Vagina (tissue), 2 donors: Measurements from ENCODE around the gene INPP4A. TPM values are rescaled to one million over a fixed set of nuclear protein-coding genes. Genes with fewer than 3 reads are reported as not detected.

Source experiments
- DNase-seq, 2 donors: peaks; one replicate each; pipeline ENCODE4 v3.0.0-alpha.2; 2017; ENCODE audit errors: extremely low spot score in 2 of 2
- H3K27ac ChIP-seq: fragments of 200-600 bp; sonication (generic); one replicate; pipeline ENCODE4 v1.5.1; 2019
- H3K27me3 ChIP-seq: fragments of 200-600 bp; sonication (generic); one replicate; pipeline ENCODE4 v1.5.1; 2019
- H3K36me3 ChIP-seq, 2 donors: fragments of 200-600 bp; sonication (generic); one replicate each; pipeline ENCODE4 v1.5.1; 2017 to 2019
- H3K4me1 ChIP-seq: fragments of 200-600 bp; sonication (generic); one replicate; pipeline ENCODE4 v1.5.1; 2019
- H3K4me3 ChIP-seq, 2 donors: fragments of 200-600 bp; sonication (generic); 1 replicate in 1 of 2; 2 replicates in 1 of 2; pipeline ENCODE4 v1.5.1; 2016 to 2019
- H3K9me3 ChIP-seq: fragments of 200-600 bp; sonication (generic); one replicate; pipeline ENCODE4 v1.5.1; 2019
- CTCF ChIP-seq, 3 experiments: fragments of 450-650 bp in 2 of 3; fragments of 200-600 bp in 1 of 3; sonication (generic) in 1 of 3; IDR thresholded peaks; one replicate each; pipeline ENCODE4 v1.5.1; 2017 to 2019; ENCODE audit warnings: antibody characterized with exemption in 3 of 3, mild to moderate bottlenecking in 2 of 3, moderate library complexity in 2 of 3
- POLR2A ChIP-seq, 2 donors: fragments of 450-650 bp; IDR thresholded peaks; one replicate each; pipeline ENCODE4 v1.6.1; 2017; ENCODE audit warnings: antibody characterized with exemption in 2 of 2, mild to moderate bottlenecking in 2 of 2, moderate library complexity in 2 of 2
- POLR2AphosphoS5 ChIP-seq, 2 donors: sonication (generic); formaldehyde crosslinking; IDR thresholded peaks; one replicate each; pipeline ENCODE4 v1.9.0; 2017; ENCODE audit warnings: antibody characterized with exemption in 2 of 2, mild to moderate bottlenecking in 2 of 2, low read depth in 1 of 2; ENCODE audit not compliant: insufficient read depth in 1 of 2
- intact Hi-C: fragments of 100-400 bp; cut with DNase I; formaldehyde crosslinking; loops from one replicate; pipeline ENCODE4 v1.15.1; 2023
- total RNA-seq: library from RNA; depleted of rRNA; stranded (reverse); fragments of >200 nt; gene quantifications from one replicate; pipeline ENCODE4 v1.2.3, GENCODE V29; 2016

Gene INPP4A
- total RNA-seq, 1 donor from 2014 or later: 38.1 TPM

DNA sequence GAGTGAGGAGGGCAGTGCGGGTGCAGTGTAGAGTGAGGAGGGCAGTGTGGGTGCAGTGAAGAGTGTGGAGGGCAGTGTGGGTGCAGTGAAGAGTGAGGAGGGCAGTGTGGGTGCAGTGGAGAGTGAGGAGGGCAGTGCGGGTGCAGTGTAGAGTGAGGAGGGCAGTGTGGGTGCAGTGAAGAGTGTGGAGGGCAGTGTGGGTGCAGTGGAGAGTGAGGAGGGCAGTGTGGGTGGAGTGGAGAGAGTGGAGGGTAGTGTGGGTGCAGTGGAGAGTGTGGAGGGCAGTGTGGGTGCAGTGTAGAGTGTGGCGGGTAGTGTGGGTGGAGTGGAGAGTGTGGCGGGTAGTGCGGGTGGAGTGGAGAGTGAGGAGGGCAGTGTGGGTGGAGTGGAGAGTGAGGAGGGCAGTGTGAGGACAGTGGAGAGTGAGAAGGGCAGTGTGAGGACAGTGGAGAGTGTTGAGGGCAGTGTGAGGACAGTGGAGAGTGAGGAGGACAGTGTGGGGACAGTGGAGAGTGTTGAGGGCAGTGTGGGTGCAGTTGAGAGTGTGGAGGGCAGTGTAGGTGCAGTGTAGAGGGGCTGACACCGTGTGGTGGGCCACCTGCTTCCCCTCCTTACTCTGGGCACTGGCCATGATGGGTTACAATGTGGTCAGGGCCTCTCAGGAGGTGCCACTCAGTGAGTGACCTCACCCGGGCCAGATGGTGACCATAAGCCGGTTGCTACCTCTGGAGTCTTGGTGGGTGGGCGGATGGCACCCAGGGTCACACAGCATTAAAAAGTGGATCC is 28.5 kb downstream of the INPP4A start:
- H3K4me1 ChIP-seq: peaks cover 55% of the 10 kb centered on the region
- no peaks in the 10 kb centered on the region for H3K27me3 ChIP-seq
- no peak for TF ChIP-seq POLR2AphosphoS5 (IDR thresholded peaks at IDR 0.05; ENCODE audit: insufficient read depth in 1 of 2, low read depth in 1 of 2)
- TF ChIP-seq CTCF (IDR thresholded peaks at IDR 0.05): no peak
- TF ChIP-seq POLR2A (IDR thresholded peaks at IDR 0.05): no peak
- no peaks in the 10 kb centered on the region for H3K9me3 ChIP-seq
- H3K27ac ChIP-seq: no peak overlapping the region
- H3K4me3 ChIP-seq: no peak overlapping the region
- no peak for DNase-seq
- H3K36me3 ChIP-seq: no peaks in the 10 kb centered on the region
- intact Hi-C loops: no loop called here

DNA sequence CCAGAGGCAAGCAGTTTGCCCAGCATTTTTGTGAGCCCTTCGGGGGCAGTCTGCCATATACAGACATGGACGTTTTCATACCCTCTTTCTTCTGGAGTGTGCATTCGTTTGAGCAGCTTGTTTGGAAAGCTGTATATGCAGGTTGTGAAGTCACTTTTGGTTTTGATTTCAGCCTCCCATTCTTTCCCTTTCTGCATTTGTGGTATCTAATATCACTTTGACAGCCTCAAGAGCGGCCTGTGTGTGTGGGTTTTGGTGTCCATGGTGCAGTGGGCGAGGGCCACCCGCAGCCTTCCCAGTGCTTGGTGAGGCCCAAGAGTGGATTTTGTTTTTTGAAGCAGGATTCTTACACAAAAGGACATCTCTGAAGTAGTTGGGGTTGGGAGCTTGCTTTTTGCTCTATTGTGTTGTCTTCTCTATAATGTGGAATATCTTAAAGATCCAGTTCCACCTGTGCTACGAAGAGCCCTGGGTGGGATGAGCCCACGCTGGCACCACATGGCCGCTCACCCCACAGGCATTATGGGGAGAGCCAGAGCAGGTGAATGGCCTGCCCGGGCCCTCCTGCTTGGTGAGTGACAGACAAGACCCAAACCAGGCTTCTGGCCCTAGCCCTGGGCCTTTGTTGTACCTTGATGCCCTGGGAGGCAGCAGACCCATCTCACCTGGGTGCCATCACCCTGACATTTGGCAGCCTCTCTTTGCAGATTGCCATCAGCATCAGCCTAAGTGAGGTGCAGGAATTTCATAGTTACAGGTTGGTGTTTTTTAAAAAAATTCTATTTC is 29.5 kb downstream of the INPP4A start:
- Histone ChIP-seq H3K27ac (no peak overlapping the region), H3K4me1 (peaks cover 65% of the 10 kb centered on the region), H3K36me3 (no peaks in the 10 kb centered on the region), H3K4me3 (no peak overlapping the region), H3K27me3 (no peaks in the 10 kb centered on the region), H3K9me3 (no peaks in the 10 kb centered on the region)
- intact Hi-C loops: no loop called here
- TF ChIP-seq POLR2A (IDR thresholded peaks at IDR 0.05): no peak
- TF ChIP-seq POLR2AphosphoS5 (IDR thresholded peaks at IDR 0.05; ENCODE audit: insufficient read depth in 1 of 2, low read depth in 1 of 2): no peak
- no peak for TF ChIP-seq CTCF (IDR thresholded peaks at IDR 0.05)
- DNase-seq: no peak

DNA sequence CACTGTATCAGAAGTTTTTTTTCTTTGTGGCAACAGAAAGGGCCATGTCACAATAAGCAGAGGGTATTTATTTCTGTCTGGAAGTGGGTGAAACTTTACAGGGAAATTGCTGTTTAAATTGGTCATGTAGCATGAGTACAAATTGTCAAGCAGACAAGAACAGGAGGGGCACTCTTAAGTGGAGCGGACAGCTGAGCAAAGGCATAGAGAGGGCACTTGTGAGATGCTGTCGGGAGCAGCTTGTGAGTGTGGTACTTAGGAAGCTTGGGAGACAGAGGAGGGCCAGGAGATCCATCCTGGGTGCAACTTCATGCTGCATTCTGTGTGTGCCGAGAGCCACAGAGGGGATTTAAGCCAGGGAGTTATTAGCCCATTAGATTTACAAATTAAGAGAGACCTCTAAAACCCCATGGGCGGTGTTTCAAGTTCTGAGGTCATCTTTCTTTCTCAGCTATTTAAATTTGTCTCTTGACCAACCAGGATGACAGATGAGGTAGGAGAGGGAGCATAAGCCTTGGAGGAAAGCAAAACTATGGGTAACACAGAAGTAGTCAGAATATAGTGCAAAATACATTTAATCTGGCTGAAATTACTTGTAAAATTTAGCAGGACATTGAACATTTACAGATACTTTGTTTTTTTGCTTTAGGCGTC is 30.4 kb downstream of the INPP4A start:
- no peaks in the 10 kb centered on the region for H3K36me3 ChIP-seq
- intact Hi-C loops: no loop called here
- H3K9me3 ChIP-seq: no peaks in the 10 kb centered on the region
- TF ChIP-seq POLR2AphosphoS5 (IDR thresholded peaks at IDR 0.05; ENCODE audit: insufficient read depth in 1 of 2, low read depth in 1 of 2) (no peak), CTCF (IDR thresholded peaks at IDR 0.05) (no peak), POLR2A (IDR thresholded peaks at IDR 0.05) (no peak)
- H3K27ac ChIP-seq: no peak overlapping the region
- H3K4me3 ChIP-seq: no peak overlapping the region
- no peak for DNase-seq
- peaks cover 73% of the 10 kb centered on the region for H3K4me1 ChIP-seq
- H3K27me3 ChIP-seq: no peaks in the 10 kb centered on the region

- no peak for DNase-seq
Measured at GRCh38 chr2:98476192-98476868, 31.7 kb downstream of the INPP4A start.

More at GRCh38 chr2:98476192-98476868, 31.7 kb downstream of the INPP4A start:
- H3K36me3 ChIP-seq: no peaks in the 10 kb centered on the region
- intact Hi-C loops: no loop called here
- no peak overlapping the region for H3K4me3 ChIP-seq
- TF ChIP-seq POLR2A (IDR thresholded peaks at IDR 0.05): no peak
- no peak for TF ChIP-seq CTCF (IDR thresholded peaks at IDR 0.05)
- TF ChIP-seq POLR2AphosphoS5 (IDR thresholded peaks at IDR 0.05; ENCODE audit: insufficient read depth in 1 of 2, low read depth in 1 of 2): no peak
- H3K27ac ChIP-seq: no peak overlapping the region
- peaks cover 75% of the 10 kb centered on the region for H3K4me1 ChIP-seq
- no peaks in the 10 kb centered on the region for H3K27me3 ChIP-seq
- no peaks in the 10 kb centered on the region for H3K9me3 ChIP-seq
